H9 (cell line): ENCODE measurements around the gene ACR. TPM values are rescaled to one million over a fixed set of nuclear protein-coding genes. Genes with fewer than 3 reads are reported as not detected.

ENCODE experiments used
- DNase-seq: peaks from one replicate; pipeline ENCODE4 v3.0.0-alpha.2; 2017
- H2AFZ ChIP-seq: one replicate; pipeline ENCODE4 v1.6.1; 2013; ENCODE audit warnings: mild to moderate bottlenecking, low read length, control low read depth, moderate library complexity
- H2AK5ac ChIP-seq: 2 replicates; pipeline ENCODE4 v1.6.1; 2013; ENCODE audit warnings: low read length, control low read depth, mixed read lengths; ENCODE audit not compliant: insufficient read length
- H2BK120ac ChIP-seq: one replicate; pipeline ENCODE4 v1.6.1; 2013; ENCODE audit warnings: low read depth, mild to moderate bottlenecking, low read length, control low read depth, inconsistent platforms; ENCODE audit not compliant: poor library complexity, severe bottlenecking
- H2BK12ac ChIP-seq: 2 replicates; pipeline ENCODE4 v1.6.1; 2013; ENCODE audit warnings: low read length, control low read depth, mixed read lengths, low read depth; ENCODE audit not compliant: insufficient read length
- H2BK15ac ChIP-seq: 2 replicates; pipeline ENCODE4 v1.6.1; 2013; ENCODE audit warnings: low read depth, low read length, control low read depth
- H2BK20ac ChIP-seq: one replicate; pipeline ENCODE4 v1.6.1; 2013; ENCODE audit warnings: low read depth, mild to moderate bottlenecking, low read length, control low read depth, inconsistent platforms; ENCODE audit not compliant: poor library complexity, severe bottlenecking
- H2BK5ac ChIP-seq: 2 replicates; pipeline ENCODE4 v1.6.1; 2013; ENCODE audit warnings: low read length, control low read depth, mixed read lengths; ENCODE audit not compliant: insufficient read length
- H3K14ac ChIP-seq: 2 replicates; pipeline ENCODE4 v1.6.1; 2013; ENCODE audit warnings: low read length, control low read depth; ENCODE audit not compliant: insufficient read depth
- H3K18ac ChIP-seq: 2 replicates; pipeline ENCODE4 v1.6.1; 2013; ENCODE audit warnings: low read depth, mild to moderate bottlenecking, mixed read lengths, low read length, control low read depth; ENCODE audit not compliant: insufficient read length
- H3K23ac ChIP-seq: 2 replicates; pipeline ENCODE4 v1.6.1; 2013; ENCODE audit warnings: low read length, control low read depth, mixed read lengths, low read depth; ENCODE audit not compliant: insufficient read length
- H3K23me2 ChIP-seq: 2 replicates; pipeline ENCODE4 v1.6.1; 2013; ENCODE audit warnings: low read depth, mild to moderate bottlenecking, mixed read lengths, low read length, control low read depth; ENCODE audit not compliant: insufficient read length, poor library complexity, severe bottlenecking
- H3K27ac ChIP-seq: 2 replicates; pipeline ENCODE4 v1.5.1; 2013; ENCODE audit warnings: low read length, control low read depth, mixed read lengths, low read depth; ENCODE audit not compliant: insufficient read length
- H3K27me3 ChIP-seq: 2 replicates; pipeline ENCODE4 v1.6.1; 2013; ENCODE audit warnings: low read length, control low read depth, inconsistent platforms; ENCODE audit not compliant: insufficient read depth
- H3K4ac ChIP-seq: 2 replicates; pipeline ENCODE4 v1.6.1; 2013; ENCODE audit warnings: low read depth, mild to moderate bottlenecking, control low read depth, inconsistent platforms, low read length, moderate library complexity
- H3K4me1 ChIP-seq: 2 replicates; pipeline ENCODE4 v1.6.1; 2013; ENCODE audit warnings: low read length, control low read depth, inconsistent platforms; ENCODE audit not compliant: insufficient read depth
- H3K4me2 ChIP-seq: 2 replicates; pipeline ENCODE4 v1.6.1; 2013; ENCODE audit warnings: low read length, control low read depth, mixed read lengths; ENCODE audit not compliant: insufficient read length, insufficient read depth
- H3K56ac ChIP-seq: 2 replicates; pipeline ENCODE4 v1.6.1; 2013; ENCODE audit warnings: low read depth, mild to moderate bottlenecking, mixed read lengths, low read length, control low read depth; ENCODE audit not compliant: insufficient read length
- H3K79me1 ChIP-seq: 2 replicates; pipeline ENCODE4 v1.6.1; 2013; ENCODE audit warnings: low read depth, mild to moderate bottlenecking, moderate library complexity, low read length, control low read depth, inconsistent platforms; ENCODE audit not compliant: insufficient read depth, poor library complexity, severe bottlenecking
- H3K79me2 ChIP-seq: 2 replicates; pipeline ENCODE4 v1.6.1; 2013; ENCODE audit warnings: low read length, control low read depth, inconsistent platforms; ENCODE audit not compliant: insufficient read depth
- H3K9ac ChIP-seq: 2 replicates; pipeline ENCODE4 v1.6.1; 2013; ENCODE audit warnings: low read length, control low read depth, mixed read lengths; ENCODE audit not compliant: insufficient read length; ENCODE audit errors: extremely low read depth
- H3K9me3 ChIP-seq: one replicate; pipeline ENCODE4 v1.6.1; 2013; ENCODE audit warnings: low read depth, low read length, inconsistent platforms; ENCODE audit not compliant: control insufficient read depth
- H3T11ph ChIP-seq: one replicate; pipeline ENCODE4 v1.6.1; 2013; ENCODE audit warnings: mild to moderate bottlenecking, low read length, control low read depth, inconsistent platforms
- H4K20me1 ChIP-seq: one replicate; pipeline ENCODE4 v1.6.1; 2013; ENCODE audit not compliant: control insufficient read depth, insufficient read length, insufficient read depth
- H4K5ac ChIP-seq: 2 replicates; pipeline ENCODE4 v1.6.1; 2013; ENCODE audit warnings: low read depth, mild to moderate bottlenecking, mixed read lengths, low read length, control low read depth; ENCODE audit not compliant: insufficient read length
- H4K8ac ChIP-seq: replicated peaks from 2 replicates; pipeline ENCODE4 v1.6.1; 2013; ENCODE audit warnings: low read length, control low read depth, mixed read lengths, low read depth; ENCODE audit not compliant: insufficient read length
- H4K91ac ChIP-seq: 2 replicates; pipeline ENCODE4 v1.6.1; 2013; ENCODE audit warnings: low read depth, mild to moderate bottlenecking, moderate library complexity, mixed read lengths, low read length, control low read depth; ENCODE audit not compliant: insufficient read length
- H3K27ac Mint-ChIP-seq, 3 experiments: 2 replicates in 2 of 3; 3 replicates in 1 of 3; pipeline ENCODE4 v1.8.0; 2020 to 2021; ENCODE audit warnings: mixed read lengths in 3 of 3, mild to moderate bottlenecking in 1 of 3, moderate library complexity in 1 of 3
- H3K27me3 Mint-ChIP-seq: 2 replicates; pipeline ENCODE4 v1.8.0; 2021; ENCODE audit warnings: low read depth, mild to moderate bottlenecking, moderate library complexity, mixed read lengths
- H3K36me3 Mint-ChIP-seq, 3 experiments: 2 replicates in 2 of 3; 3 replicates in 1 of 3; pipeline ENCODE4 v1.8.0; 2020 to 2021; ENCODE audit warnings: low read depth in 3 of 3, mixed read lengths in 3 of 3; ENCODE audit not compliant: insufficient read depth in 1 of 3
- H3K4me1 Mint-ChIP-seq, 2 experiments: 2 replicates each; pipeline ENCODE4 v1.8.0; 2020; ENCODE audit warnings: mixed read lengths in 2 of 2
- H3K4me3 Mint-ChIP-seq, 2 experiments: 2 replicates in 1 of 2; 3 replicates in 1 of 2; pipeline ENCODE4 v1.8.0; 2020 to 2021; ENCODE audit warnings: mild to moderate bottlenecking in 2 of 2, mixed read lengths in 2 of 2, moderate library complexity in 1 of 2
- H3K9me3 Mint-ChIP-seq, 2 experiments: 2 replicates in 1 of 2; 3 replicates in 1 of 2; pipeline ENCODE4 v1.8.0; 2020; ENCODE audit warnings: mild to moderate bottlenecking in 2 of 2, mixed read lengths in 2 of 2, moderate library complexity in 1 of 2
- CTCF ChIP-seq: fragments of 200-600 bp; sonication (generic); conservative IDR thresholded peaks from 3 replicates; pipeline ENCODE4 v1.8.0; 2021; ENCODE audit warnings: antibody characterized with exemption, mild to moderate bottlenecking
- WGBS: extraction: QIAGEN DNeasy Blood & Tissue Kit; methylation state at CpG from one replicate; pipeline ENCODE4 v1.1.7; 2013; ENCODE audit warnings: missing lambda C conversion rate, low lambda C conversion rate, mixed read lengths; ENCODE audit not compliant: insufficient read length; ENCODE audit errors: extremely low coverage; 5-methylcytosine and 5-hydroxymethylcytosine counted together
- total RNA-seq: library from RNA; stranded (reverse); gene quantifications from 2 replicates; pipeline ENCODE4 v1.2.1, GENCODE V29; 2021

The ACR gene
- total RNA-seq, 1 experiment from 2014 or later: 0.35 TPM

GRCh38 chr22:50733521-50734342 lies 4.3 kb upstream of the ACR start:
- Histone ChIP-seq H2AK5ac (no peak overlapping the region), H2BK15ac (no peak overlapping the region), H3K18ac (no peak overlapping the region), H3K56ac (no peak overlapping the region), H2BK20ac (no peak overlapping the region), H4K5ac (no peak overlapping the region), H2BK5ac (no peak overlapping the region), H2AFZ (no peak overlapping the region), H3K14ac (no peak overlapping the region; the same call in 1 of the 2 replicates), H3K23me2 (no peaks in the 10 kb centered on the region), H4K91ac (no peak overlapping the region), H3K27ac (no peak overlapping the region), H3K79me1 (no peaks in the 10 kb centered on the region), H3K4me2 (no peak overlapping the region), H4K8ac (no peak overlapping the region), H3K79me2 (no peaks in the 10 kb centered on the region), H2BK120ac (no peak overlapping the region), H3K9me3 (no peaks in the 10 kb centered on the region), H3K27me3 (peaks cover 7% of the 10 kb centered on the region), H2BK12ac (no peak overlapping the region), H3K4ac (no peak overlapping the region), H3K9ac (no peak overlapping the region), H3K23ac (no peak overlapping the region), H3T11ph (no peak overlapping the region), H3K4me1 (no peaks in the 10 kb centered on the region), H4K20me1 (no peaks in the 10 kb centered on the region)
- H3K9me3 Mint-ChIP-seq: no peaks in the 10 kb centered on the region
- DNase-seq: no peak
- no peaks in the 10 kb centered on the region for H3K36me3 Mint-ChIP-seq
- no CpG with 5 or more reads among the region's 22 CpGs for WGBS
- peaks cover 0 to 10% of the 10 kb centered on the region in 2 experiments; a peak in 3 of 4 replicates for H3K4me1 Mint-ChIP-seq
- TF ChIP-seq CTCF: no peak
- peaks cover 68% of the 10 kb centered on the region for H3K27me3 Mint-ChIP-seq
- no peak overlapping the region for H3K4me3 Mint-ChIP-seq
- H3K27ac Mint-ChIP-seq: peak overlapping the region in 1 of 3 experiments; percentile 48; a peak in 1 of 7 replicates
